GM21447 (cell line): ENCODE results near the gene ISM1.

Source experiments
- ATAC-seq: cut with Tn5 transposase; IDR thresholded peaks from one replicate; pipeline ENCODE4 v1.9.1; 2021; ENCODE audit not compliant: unreplicated experiment

The ISM1 gene

DNA sequence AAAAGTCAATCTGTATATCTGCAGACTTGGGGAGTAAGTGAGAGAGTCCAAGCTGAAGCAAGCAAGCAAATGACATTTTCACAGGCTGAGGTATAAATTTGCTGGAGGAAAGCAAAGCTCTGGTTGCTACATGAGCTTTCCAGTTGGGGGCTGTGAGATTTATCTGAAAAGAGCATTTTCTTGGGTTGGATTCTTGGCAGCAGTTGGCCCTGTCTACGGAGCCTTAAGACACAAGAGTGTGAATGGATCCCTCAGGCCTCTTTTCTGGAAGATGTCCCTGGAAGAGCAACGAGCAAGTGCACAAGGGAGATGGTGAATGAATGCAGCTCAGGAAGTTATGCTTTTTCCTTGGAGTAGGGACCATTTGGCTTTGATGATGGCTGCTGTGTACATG is 30.8 kb downstream of the ISM1 start:
- ATAC-seq, result no peak

DNA sequence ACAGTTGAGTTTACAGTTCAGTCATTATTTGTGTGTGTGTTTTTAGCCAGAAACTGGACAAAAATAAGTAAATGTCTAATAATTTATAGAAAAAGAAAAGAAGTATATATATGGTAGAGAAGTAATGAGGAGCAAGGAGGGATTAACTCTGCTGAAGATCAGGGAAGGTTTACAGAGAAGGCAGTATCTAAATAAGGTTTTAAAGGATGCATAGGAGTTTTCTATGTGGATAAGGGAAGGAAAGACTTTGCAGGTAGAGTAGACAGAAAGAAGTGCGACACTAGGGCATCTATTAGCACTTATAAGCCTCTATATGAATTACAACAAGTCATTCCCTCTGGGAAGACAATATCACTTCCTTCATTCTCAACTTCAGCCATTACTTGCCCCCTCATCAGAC is 34.3 kb downstream of the ISM1 start:
- ATAC-seq, result no peak

DNA sequence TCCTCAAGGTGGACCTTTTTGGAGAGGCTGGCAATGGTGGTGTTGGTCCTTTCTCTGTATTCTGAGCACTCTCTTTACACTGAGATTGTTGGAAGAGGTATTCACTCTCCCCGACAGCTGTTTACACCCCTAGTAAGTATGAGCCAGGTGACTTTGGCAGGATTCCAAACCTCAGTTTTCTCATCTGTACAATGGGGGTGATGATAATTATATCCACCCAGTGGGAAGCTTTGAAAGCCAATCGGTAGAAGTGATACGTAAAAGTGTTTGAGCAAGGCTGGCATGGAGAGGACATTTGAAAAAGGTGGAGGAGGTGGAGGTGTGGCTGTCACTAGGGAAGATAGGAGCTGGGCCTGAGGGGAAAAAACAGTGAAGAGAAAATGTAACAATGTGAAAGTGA is 35.5 kb downstream of the ISM1 start:
- no peak for ATAC-seq

DNA sequence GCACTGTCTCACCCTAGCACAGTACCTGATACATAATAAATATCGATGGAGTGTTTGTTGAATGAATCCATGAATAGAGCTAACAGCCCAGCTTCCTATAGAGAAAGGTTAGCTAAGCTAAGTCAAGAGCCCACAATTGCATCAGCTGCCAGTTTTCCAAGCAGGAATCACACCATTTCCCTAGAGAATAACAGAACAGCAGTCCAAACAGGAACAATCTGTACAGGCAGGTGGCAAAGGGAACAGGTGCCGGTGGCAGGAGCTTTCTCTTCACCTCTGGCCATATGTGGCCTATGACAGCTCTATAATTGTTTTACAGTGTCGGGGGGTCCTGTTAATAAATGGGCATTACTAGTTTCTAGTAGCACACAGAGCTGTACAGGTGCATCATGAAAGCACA is 38.8 kb downstream of the ISM1 start:
- ATAC-seq, result no peak

DNA sequence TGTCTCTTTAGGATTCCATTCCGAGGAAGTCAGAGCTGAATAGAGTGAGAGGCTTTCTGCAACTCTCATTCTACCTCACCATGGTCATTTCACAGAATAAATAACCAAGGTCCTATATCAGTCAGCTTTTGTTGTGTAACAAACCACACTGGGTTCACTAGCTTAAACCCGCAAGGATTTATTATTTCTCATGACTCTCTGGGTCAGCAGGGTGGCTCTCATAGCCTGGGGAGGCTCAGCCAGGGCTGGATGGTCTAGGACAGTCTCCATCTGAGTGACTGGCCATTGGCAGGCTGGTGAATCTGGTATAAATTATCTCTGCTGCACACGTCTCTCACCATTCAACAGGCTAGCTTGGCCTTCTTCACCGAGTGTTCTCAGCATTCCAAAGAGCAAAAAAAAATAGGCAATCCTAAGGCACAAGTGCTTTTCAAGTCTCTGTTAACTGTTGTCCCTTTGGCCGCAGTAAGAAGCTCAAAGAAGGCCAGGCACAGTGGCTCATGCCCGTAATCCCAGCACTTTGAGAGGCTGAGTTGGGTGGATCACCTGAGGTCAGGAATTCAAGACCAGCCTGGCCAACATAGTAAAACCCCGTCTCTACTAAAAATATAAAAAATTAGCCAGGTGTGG is 39.7 kb downstream of the ISM1 start:
- no peak for ATAC-seq

DNA sequence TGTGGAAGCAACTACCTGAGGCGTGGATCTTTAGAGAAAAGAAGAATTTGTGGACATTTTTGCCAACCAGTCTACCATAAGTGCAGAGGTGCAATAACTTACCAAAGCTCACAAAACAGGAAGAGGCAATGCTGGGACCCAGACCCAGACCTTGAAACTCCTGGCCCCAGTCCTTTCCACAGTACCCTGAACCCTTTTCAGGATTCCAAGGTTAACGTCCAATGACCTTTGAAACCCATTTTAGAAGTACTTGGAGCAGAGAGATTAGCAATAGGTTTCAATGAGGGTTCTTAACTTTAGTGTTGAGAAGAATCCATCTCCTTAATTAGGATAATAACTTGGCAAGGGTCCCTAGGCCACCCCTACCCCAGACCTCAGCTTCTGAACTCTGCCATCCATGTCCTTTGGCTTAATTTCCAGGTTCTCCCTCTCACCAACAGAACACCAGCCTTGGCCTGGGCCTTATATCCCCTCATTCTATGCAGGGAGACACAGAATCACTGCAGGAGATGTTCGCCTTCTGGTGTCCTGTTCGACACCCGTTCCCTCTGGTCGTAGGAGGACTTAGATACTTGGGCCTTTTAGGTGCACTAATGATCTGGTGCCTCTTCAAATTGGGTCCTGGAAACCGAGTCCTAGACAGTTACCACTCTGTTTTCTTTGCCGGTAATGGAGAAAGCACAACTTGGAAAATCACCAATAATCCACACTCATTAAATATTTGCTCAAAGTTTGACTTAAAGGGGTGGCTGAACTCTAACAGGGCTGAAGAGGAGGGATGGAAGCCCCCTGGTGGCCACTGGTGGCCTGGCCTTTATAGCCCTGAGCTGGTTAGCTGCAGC is 40.6 kb downstream of the ISM1 start:
- ATAC-seq, result no peak

DNA sequence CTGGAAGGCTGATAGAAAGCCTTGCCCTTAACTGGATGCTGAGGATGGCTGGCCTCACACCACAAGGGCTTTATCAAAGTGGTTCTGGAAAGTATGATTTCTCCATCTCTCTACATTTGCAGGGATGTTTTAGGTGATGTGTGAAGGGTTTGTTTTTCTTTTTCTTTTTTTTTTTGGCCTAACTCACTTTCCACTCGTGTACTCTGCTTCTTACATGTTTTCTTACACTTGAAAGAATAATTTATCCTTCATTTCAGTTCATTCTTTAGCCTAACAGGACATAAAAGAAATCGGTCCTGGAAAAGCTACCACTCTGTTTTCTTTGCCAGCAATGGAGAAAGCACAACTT is 41.2 kb downstream of the ISM1 start:
- no peak for ATAC-seq

DNA sequence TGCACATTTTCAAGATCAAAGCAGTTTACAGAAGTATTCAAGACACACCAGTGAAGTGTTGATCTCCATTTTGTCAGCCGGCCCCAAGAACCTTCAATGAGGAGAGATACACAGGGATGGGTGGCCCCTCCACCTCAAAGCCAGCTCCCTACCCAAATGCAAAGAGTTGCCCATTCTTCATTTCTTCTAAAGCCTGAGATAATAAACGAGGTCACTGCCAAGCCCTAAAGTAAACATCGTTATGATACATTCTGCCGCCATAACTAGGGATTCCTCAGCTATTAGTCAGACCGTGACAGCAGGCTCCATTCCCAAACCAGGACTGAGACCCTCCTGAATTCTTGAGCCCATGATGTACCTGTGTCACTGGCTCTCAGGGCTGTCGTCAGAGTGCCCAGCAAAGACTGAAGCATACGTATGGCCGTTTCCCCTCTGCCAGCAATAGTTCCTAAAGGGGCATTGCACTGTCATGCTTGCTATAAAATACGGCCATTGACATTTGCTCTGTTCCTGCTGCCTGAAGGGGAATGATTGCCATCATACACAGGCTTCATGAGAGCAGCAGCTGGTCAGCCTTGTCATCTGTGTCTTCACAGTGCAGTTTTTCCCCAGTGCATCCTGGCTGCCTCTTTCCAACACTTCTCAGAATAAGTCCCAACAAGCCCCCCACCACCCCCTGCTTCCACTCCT is 41.7 kb downstream of the ISM1 start:
- no peak for ATAC-seq

DNA sequence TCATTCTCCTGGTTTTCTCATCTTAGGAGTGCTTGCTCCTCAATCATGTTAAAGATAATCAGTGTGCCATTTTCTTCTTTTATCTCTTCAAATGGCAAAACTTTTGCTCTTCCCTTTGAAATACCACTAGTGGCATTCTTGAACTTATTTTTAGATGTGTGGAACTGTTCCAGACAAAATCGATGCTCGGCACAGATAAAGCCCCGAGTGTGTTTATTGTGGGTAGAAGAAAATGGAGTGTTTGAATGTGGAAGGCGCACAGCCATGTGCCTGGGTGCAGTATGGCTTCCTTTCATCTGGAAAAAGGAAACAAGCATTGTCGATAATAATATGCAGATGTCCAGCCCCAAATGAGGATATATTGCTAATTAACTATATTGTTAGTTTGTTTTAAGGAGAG is 42.4 kb downstream of the ISM1 start:
- ATAC-seq, result no peak

DNA sequence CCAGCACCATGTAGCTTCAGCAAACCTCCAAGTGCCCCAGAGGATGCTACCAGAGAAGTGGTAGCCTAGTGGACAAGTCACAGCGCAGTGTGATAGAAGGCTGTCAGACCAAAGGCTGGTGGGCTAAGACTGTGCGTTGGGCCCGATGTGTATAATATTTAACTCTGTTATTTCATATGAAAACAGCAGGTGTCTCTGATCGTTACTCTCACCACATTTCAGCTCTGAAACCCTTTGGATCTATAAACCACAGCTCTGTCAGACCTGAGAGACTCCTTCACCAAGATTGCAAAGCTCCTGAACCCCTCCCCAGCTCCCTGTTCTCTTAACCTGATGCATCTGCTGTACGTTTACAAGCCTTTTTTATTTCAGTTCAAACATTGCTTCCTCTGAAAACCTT is 43.8 kb downstream of the ISM1 start:
- ATAC-seq, result no peak

DNA sequence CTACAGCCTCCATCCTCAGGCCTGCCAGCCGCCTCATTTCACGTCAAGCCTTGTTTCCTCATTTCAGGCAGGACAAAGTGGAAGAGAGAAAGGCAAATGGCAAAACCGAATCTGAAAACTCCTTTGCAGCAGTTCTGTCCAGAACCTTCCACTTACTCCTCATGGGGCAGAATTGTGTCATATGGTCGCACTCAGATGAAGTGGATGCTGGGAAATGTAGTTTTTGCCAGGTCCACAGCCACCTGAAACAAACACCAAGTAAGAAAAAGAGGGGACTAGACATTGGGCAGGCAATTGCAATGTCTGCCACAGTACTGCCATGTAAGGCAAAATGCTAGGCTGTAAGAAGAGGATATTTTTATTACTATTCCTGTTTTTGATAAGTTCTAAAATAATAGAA is 44.9 kb downstream of the ISM1 start:
- no peak for ATAC-seq

DNA sequence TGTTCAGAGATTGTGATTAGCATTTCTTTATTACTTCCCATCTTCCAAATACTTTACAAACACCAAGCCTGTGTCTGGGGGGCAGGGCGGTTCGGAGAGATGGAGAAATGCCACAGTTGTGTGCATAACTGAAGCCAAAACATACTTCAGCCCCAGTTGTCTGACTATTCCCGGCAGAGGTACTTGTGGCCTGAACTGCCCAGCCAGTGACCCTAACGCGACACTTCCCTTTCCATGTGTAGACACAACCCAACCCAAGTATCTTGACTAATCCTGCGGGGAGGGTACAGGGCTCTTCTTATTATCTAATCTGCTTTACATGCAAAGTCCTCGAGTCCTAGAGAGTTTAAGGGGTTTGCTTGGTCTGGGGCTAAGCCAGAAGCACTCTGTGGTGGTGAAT is 46.2 kb downstream of the ISM1 start:
- ATAC-seq, result no peak

DNA sequence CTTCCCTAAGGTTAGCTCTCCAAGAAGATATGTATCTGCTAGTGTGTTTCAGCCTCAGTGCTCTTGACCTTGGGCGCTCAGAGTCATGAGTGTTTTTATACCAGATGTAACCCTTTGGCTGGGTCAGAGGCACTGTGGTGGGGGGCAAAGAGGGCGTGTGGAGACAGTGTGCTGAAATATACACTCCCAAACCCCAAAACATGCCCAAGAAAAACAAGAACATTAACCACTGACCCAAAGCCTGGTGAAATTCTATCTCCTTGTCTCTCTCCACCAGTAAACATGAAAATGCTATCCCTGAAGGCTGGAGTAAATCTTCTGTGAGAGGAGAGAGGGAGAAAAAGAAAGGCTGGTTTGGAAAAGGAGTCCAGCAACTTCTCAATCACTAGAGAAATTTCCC is 47.9 kb downstream of the ISM1 start:
- ATAC-seq, result no peak

DNA sequence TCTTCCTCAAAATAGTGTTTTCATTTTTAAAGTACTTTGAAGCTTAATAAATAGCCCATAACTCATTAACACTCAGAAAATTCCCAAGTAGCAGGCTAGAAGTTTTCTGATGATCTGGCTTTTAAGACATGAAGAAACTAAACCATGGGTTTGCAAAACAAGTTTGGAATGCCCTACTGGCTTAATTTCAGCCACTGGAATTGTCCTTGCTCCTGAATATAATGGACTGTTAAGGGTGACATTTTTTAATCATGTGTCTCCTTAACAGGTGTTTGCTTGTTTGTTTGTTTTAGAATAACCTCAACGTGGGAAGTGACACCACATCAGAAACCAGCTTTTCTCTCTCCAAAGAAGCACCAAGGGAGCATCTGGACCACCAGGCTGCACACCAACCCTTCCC is 49.1 kb downstream of the ISM1 start:
- ATAC-seq, result no peak

DNA sequence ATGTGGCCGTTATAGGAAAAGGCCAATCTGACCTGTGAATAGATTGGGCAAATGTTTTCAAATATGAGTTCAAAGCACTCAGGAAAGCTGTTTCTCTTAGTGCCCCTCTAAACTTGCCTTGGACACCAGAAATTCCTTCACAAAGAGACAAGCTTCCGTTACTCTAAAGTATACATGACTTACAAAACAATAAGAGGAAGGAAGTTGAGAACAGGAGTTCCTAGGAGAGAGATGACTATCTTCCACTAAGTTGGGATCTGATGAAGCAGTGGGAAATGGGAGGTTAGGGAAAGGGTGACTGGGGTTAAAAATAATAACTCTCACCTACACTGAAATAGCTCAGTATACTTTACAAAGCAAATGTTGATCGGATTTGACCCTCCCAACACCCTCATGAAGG is 50.0 kb downstream of the ISM1 start:
- ATAC-seq, result no peak

DNA sequence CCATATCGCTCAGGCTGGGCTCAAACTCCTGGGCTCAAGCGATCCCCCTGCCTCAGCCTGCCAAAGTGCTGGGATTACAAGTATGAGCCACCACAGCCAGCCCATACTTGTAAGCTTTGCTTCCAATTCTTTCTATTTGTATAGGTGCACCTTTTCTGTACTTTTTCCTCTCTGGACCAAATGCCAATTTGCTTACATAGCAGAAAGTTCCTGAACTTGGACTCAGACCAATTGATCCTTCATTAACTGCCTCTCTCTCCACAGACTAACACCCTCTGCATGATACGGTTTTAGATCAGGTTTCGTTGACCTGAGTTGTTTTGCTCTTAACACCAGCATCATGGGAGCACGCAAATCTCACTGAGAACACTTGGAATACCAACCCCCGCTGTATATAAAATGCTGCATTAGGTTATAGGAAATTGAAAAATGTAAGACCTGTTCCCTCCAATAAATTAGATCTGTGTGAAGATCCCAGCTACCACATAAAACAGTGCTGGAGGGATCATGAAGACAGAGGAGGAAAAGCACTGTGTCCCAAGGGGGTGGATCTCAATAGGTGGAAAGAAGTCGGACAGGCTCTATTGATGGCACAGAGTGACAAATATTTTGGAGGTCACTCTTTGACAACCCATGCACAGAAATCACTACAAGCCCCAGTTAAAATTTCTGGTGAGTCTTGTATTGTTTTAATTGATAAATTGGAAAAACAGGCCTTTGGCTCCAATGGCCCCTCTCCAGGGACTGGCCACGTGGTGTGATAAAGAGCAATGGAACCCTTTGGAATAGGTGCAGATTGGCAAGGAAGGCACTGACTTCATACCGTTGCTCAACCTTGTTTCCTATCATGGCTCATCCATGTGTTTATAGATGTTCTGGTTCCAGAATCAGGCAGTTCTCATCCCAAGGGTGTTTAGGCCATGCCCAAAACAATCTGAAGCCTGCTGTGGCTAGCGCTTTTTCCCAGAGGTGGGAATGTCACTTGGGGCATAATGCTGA is 51.2 kb downstream of the ISM1 start:
- no peak for ATAC-seq

DNA sequence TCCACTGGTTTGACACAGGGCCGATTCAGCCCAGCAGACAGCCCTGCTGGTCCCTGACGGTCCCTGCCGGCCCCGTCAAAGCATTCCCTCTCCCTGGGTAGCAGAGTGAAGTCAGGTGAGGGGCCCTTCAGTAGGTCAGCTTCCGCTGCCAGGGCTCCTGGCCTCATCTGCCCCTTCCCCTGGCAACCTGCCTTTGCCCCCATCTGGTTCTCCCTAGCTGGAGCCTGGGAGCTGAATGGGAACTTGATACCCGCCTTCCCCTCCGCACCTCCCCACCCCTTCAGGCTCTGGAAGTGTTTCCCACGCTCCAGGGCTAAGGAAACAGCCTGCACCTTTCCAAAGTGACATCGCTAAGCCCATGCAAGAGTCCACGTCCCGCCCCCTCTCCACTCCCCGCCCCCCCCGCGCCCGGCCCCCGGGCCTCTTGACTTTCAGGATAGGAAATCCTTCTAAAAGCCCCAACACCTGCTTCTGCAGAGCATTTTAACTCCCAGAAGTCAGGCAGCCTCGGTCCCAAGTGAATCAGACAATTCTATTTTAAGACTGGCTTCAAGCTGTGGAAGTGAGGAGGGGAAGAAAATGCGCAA is 53.3 kb downstream of the ISM1 start:
- ATAC-seq, result no peak

DNA sequence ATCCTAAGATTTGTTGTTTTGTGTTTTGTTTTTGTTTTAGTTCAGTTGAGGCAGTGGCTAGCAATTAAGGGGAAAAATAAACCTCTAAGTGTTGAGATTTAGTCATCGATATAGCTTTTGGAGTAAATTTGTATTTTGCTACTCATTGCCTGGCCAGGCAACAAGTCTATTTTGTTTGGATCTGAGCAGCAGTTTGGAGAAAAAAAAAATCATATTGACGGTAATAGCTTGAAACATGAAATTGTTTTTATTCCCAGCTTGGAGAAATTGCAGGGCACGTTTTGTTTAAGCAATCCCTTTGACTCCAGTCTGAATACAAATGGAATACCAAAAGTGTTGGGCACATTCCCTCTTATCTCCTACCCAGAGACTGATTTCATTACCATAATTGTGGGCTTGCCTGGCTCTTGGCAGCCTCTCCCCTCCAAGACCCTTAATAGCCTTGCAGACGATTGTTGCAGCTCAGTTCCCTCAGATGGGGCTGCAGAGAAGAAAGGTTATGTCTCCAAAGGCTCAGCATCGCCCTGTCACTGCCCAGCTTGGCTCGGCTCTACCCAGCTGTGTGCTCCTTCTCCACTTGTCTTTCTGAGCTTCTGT is 56.0 kb downstream of the ISM1 start:
- ATAC-seq, result no peak

DNA sequence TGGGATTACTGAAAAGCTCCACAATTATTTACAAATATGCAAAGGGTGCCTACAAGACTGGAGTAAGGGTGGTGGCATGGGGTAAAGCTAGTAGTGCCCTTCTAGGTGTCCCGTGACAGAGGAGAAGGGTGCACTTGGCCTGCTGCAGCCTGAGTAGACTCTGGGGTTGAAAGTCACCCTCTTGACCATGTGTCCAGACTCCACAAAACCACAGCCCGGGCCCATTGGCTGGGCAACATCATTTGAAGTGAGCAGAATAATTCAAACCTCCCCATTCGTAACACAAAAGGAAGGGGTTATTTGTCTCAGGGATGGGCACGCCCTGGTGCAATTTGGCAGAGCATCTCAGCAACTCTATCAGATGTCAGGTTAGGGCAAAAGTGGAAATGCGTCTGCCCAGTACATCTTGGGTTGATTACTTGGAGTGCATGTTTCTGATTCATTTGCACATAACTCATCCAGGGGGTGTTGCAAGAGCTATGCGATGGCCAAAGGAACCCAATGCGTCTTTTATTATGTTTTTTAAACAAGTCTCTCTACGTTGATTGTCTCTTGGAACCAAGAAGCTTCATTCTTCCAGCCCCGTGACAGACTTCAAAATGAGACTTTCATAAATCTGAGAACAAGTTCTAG is 56.7 kb downstream of the ISM1 start:
- no peak for ATAC-seq
